CD14-positive monocyte (primary cell): ENCODE data around the gene MAL. TPM values are rescaled to one million over a fixed set of nuclear protein-coding genes. Genes with fewer than 3 reads are reported as not detected.

Experiments used
- DNase-seq, 3 donors: peaks; one replicate each; pipeline ENCODE4 v3.0.0-alpha.2; 2011 to 2022
- H2AFZ ChIP-seq: 2 replicates; pipeline ENCODE4 v1.6.0; 2012; ENCODE audit warnings: mild to moderate bottlenecking, low read depth, low read length, inconsistent platforms; ENCODE audit not compliant: insufficient read depth, poor library complexity, severe bottlenecking
- H3K27ac ChIP-seq, 2 donors: 1 replicate in 1 of 2; 2 replicates in 1 of 2; pipeline ENCODE4 v1.5.1; 2012 to 2013; ENCODE audit warnings: low read length in 2 of 2, control low read depth in 1 of 2, inconsistent platforms in 1 of 2, low read depth in 1 of 2, mild to moderate bottlenecking in 1 of 2
- H3K27me3 ChIP-seq, 2 donors: one replicate each; pipeline versions ENCODE4 v1.6.0 to v1.6.1; 2011 to 2013; ENCODE audit warnings: low read length in 2 of 2; ENCODE audit not compliant: control insufficient read depth in 2 of 2, insufficient read depth in 2 of 2
- H3K36me3 ChIP-seq, 2 donors: replicated peaks in 1 of 2; 1 replicate in 1 of 2; 2 replicates in 1 of 2; pipeline versions ENCODE4 v1.5.1 to v1.6.1; 2012 to 2013; ENCODE audit warnings: low read length in 2 of 2, control low read depth in 1 of 2, inconsistent platforms in 1 of 2, mild to moderate bottlenecking in 1 of 2; ENCODE audit not compliant: insufficient read depth in 2 of 2, control insufficient read depth in 1 of 2
- H3K4me1 ChIP-seq, 2 donors: 1 replicate in 1 of 2; 2 replicates in 1 of 2; pipeline versions ENCODE4 v1.5.1 to v1.6.1; 2012 to 2013; ENCODE audit warnings: low read length in 2 of 2, control low read depth in 1 of 2, inconsistent platforms in 1 of 2, mild to moderate bottlenecking in 1 of 2, moderate library complexity in 1 of 2; ENCODE audit not compliant: insufficient read depth in 2 of 2, control insufficient read depth in 1 of 2
- H3K4me2 ChIP-seq: replicated peaks from 2 replicates; pipeline ENCODE3; 2012; ENCODE audit warnings: low read length, moderate library complexity, mild to moderate bottlenecking; ENCODE audit not compliant: poor library complexity, severe bottlenecking; ENCODE audit errors: extremely low read depth
- H3K4me3 ChIP-seq, 3 experiments: fragments of 200-600 bp in 1 of 3; sonication (generic) in 1 of 3; replicated peaks in 1 of 3; 1 replicate in 2 of 3; 2 replicates in 1 of 3; pipeline ENCODE4 v1.5.1; 2011 to 2013; ENCODE audit warnings: low read length in 3 of 3, mild to moderate bottlenecking in 3 of 3, control low read depth in 2 of 3, low read depth in 2 of 3, inconsistent platforms in 1 of 3, moderate library complexity in 1 of 3
- H3K79me2 ChIP-seq: 2 replicates; pipeline ENCODE4 v1.6.0; 2012; ENCODE audit warnings: mild to moderate bottlenecking, control low read depth, inconsistent platforms, low read length, moderate library complexity; ENCODE audit not compliant: insufficient read depth
- H3K9ac ChIP-seq: 2 replicates; pipeline ENCODE4 v1.6.0; 2017; ENCODE audit warnings: low read length, mild to moderate bottlenecking; ENCODE audit not compliant: insufficient read depth, poor library complexity, severe bottlenecking
- H3K9me3 ChIP-seq, 2 donors: replicated peaks in 1 of 2; 1 replicate in 1 of 2; 2 replicates in 1 of 2; pipeline versions ENCODE4 v1.5.1 to v1.6.1; 2012 to 2013; ENCODE audit warnings: low read length in 2 of 2, control low read depth in 1 of 2; ENCODE audit not compliant: control insufficient read depth in 1 of 2, insufficient read depth in 1 of 2
- H4K20me1 ChIP-seq: 2 replicates; pipeline ENCODE4 v1.6.0; 2012; ENCODE audit warnings: mild to moderate bottlenecking, low read length, control low read depth, moderate library complexity; ENCODE audit not compliant: insufficient read depth
- H3K27ac Mint-ChIP-seq, 7 donors: one replicate each; pipeline ENCODE4 v1.8.0; 2020; ENCODE audit warnings: mild to moderate bottlenecking in 7 of 7, mixed read lengths in 7 of 7, moderate library complexity in 6 of 7, inconsistent platforms in 2 of 7
- H3K27me3 Mint-ChIP-seq, 3 donors: one replicate each; pipeline ENCODE4 v1.8.0; 2021 to 2022; ENCODE audit warnings: low read depth in 3 of 3, mild to moderate bottlenecking in 3 of 3, mixed read lengths in 3 of 3, moderate library complexity in 3 of 3, inconsistent platforms in 1 of 3
- H3K36me3 Mint-ChIP-seq, 2 donors: one replicate each; pipeline ENCODE4 v1.8.0; 2020; ENCODE audit warnings: mixed read lengths in 2 of 2, inconsistent platforms in 1 of 2, mild to moderate bottlenecking in 1 of 2
- H3K4me1 Mint-ChIP-seq: one replicate; pipeline ENCODE4 v1.8.0; 2020; ENCODE audit warnings: mild to moderate bottlenecking, mixed read lengths
- H3K4me3 Mint-ChIP-seq, 2 donors: one replicate each; pipeline ENCODE4 v1.8.0; 2020; ENCODE audit warnings: mild to moderate bottlenecking in 2 of 2, mixed read lengths in 2 of 2, moderate library complexity in 1 of 2
- H3K9me3 Mint-ChIP-seq, 7 donors: one replicate each; pipeline ENCODE4 v1.8.0; 2020 to 2022; ENCODE audit warnings: mixed read lengths in 7 of 7, mild to moderate bottlenecking in 6 of 7, moderate library complexity in 6 of 7, inconsistent platforms in 2 of 7
- CTCF ChIP-seq: fragments of 200-600 bp; IDR thresholded peaks from one replicate; pipeline ENCODE4 v1.8.0; 2022; ENCODE audit warnings: antibody characterized with exemption, mild to moderate bottlenecking
- WGBS: methylation state at CpG from one replicate; pipeline ENCODE4 v1.1.5; 2013; ENCODE audit warnings: missing lambda C conversion rate; ENCODE audit not compliant: insufficient coverage; 5-methylcytosine and 5-hydroxymethylcytosine counted together
- intact Hi-C, 2 donors: fragments of 100-400 bp; cut with micrococcal nuclease; formaldehyde crosslinking; loops; one replicate each; pipeline versions ENCODE4 v1.15.0 to v1.15.1; 2023
- polyA plus RNA-seq, 3 donors: library from polyadenylated mRNA; depleted of rRNA in 1 of 3; unstranded in 2 of 3; stranded (reverse) in 1 of 3; fragments of 300-500 nt in 2 of 3; fragments of >200 nt in 1 of 3; fragmentation: Illumina TruSeq in 2 of 3; gene quantifications; 1 replicate in 2 of 3; 2 replicates in 1 of 3; pipeline ENCODE4 v1.2.3, GENCODE V29; 2012 to 2021

The MAL gene
- polyA plus RNA-seq, 3 donors: 0.39 to 0.48 TPM; not detected in 1

- H3K4me3 Mint-ChIP-seq: no peak overlapping the region
- no peaks in the 10 kb centered on the region for H3K9me3 Mint-ChIP-seq
- Histone ChIP-seq H3K27ac (no peak overlapping the region), H3K27me3 (no peaks in the 10 kb centered on the region), H3K9me3 (no peaks in the 10 kb centered on the region), H3K36me3 (no peaks in the 10 kb centered on the region), H2AFZ (no peak overlapping the region), H3K4me1 (no peaks in the 10 kb centered on the region), H3K79me2 (no peaks in the 10 kb centered on the region), H3K4me3 (no peak overlapping the region), H4K20me1 (no peaks in the 10 kb centered on the region), H3K9ac (no peak overlapping the region), H3K4me2 (no peak overlapping the region)
- peaks cover 5 to 12% (median 9%) of the 10 kb centered on the region in 3 donors for H3K27me3 Mint-ChIP-seq
- TF ChIP-seq CTCF: no peak
- intact Hi-C loops: no loop called here
- WGBS: 79% methylated on average over 13 of the region's 17 CpGs
- H3K4me1 Mint-ChIP-seq: no peaks in the 10 kb centered on the region
- no peak for DNase-seq
- peak overlapping the region in 1 of 7 donors; percentile 28 for H3K27ac Mint-ChIP-seq
- no peaks in the 10 kb centered on the region for H3K36me3 Mint-ChIP-seq
These were observed 22.4 kb downstream of the MAL start for GRCh38 chr2:95047629-95048510.

- no peak overlapping the region for H3K9ac ChIP-seq
- H3K27me3 ChIP-seq: no peaks in the 10 kb centered on the region
- H3K9me3 Mint-ChIP-seq: no peaks in the 10 kb centered on the region
- no peak overlapping the region for H3K4me3 Mint-ChIP-seq
- WGBS: 90% methylated on average over 11 of the region's 15 CpGs
- H3K4me2 ChIP-seq: no peak overlapping the region
- DNase-seq: no peak
- no peaks in the 10 kb centered on the region for H4K20me1 ChIP-seq
- no peak overlapping the region for H3K27ac Mint-ChIP-seq
- no peaks in the 10 kb centered on the region for H3K36me3 Mint-ChIP-seq
- no peak overlapping the region for H2AFZ ChIP-seq
- peaks cover 3 to 11% (median 8%) of the 10 kb centered on the region in 3 donors for H3K27me3 Mint-ChIP-seq
- no peaks in the 10 kb centered on the region for H3K4me1 ChIP-seq
- no peak overlapping the region for H3K4me3 ChIP-seq
- no peaks in the 10 kb centered on the region for H3K9me3 ChIP-seq
- H3K4me1 Mint-ChIP-seq: no peaks in the 10 kb centered on the region
- TF ChIP-seq CTCF: no peak
- H3K27ac ChIP-seq: no peak overlapping the region
- no peaks in the 10 kb centered on the region for H3K79me2 ChIP-seq
- intact Hi-C loops: no loop called here
- H3K36me3 ChIP-seq: no peaks in the 10 kb centered on the region
These were observed 23.5 kb downstream of the MAL start for GRCh38 chr2:95048825-95049682.
